PC-9 (cell line): Measurements from ENCODE around the gene POLD4. TPM values are rescaled to one million over a fixed set of nuclear protein-coding genes. Genes with fewer than 3 reads are reported as not detected.

Source experiments
- BruUV-seq: library from RNA; stranded (reverse); fragments of 400-500 nt; replicated peaks from 2 replicates; lab custom pipeline; 2021; lab: Mats Ljungman, UMichigan
- CTCF ChIA-PET: fragments of 300-600 bp; sonication (Branson Sonifier 250); formaldehyde crosslinking; loops from one replicate; lab custom pipeline; 2022; ENCODE audit warnings: antibody characterized with exemption; lab: Charles Lee
- POLR2A ChIA-PET: fragments of 300-600 bp; sonication (Branson Sonifier 250); formaldehyde crosslinking; loops from one replicate; lab custom pipeline; 2022; ENCODE audit warnings: antibody characterized with exemption; ENCODE audit not compliant: unreplicated experiment; lab: Charles Lee
- DNase-seq, 2 experiments: peaks; one replicate each; pipeline versions ENCODE4 v3.0.0 to v3.0.0-alpha.2; 2015 to 2022; ENCODE audit warnings: mixed read lengths in 1 of 2
- H2AFZ ChIP-seq: fragments of 200-600 bp; sonication (generic); 2 replicates; pipeline ENCODE4 v1.8.1; 2017; ENCODE audit warnings: antibody characterized with exemption
- H3F3A ChIP-seq: fragments of 200-600 bp; sonication (generic); 2 replicates; pipeline ENCODE4 v1.8.1; 2017; ENCODE audit warnings: antibody characterized with exemption, mild to moderate bottlenecking, low read depth; ENCODE audit not compliant: insufficient read depth
- H3K27ac ChIP-seq: fragments of 200-600 bp; sonication (generic); 2 replicates; pipeline ENCODE4 v1.6.1; 2016; ENCODE audit warnings: mixed run types
- H3K27me3 ChIP-seq: fragments of 200-600 bp; sonication (generic); 2 replicates; pipeline ENCODE4 v1.6.1; 2016; ENCODE audit warnings: low read depth, mixed run types; ENCODE audit not compliant: insufficient read depth
- H3K36me3 ChIP-seq: fragments of 200-600 bp; sonication (generic); 2 replicates; pipeline ENCODE4 v1.6.1; 2016; ENCODE audit warnings: low read depth, mixed run types
- H3K4me1 ChIP-seq: fragments of 200-600 bp; sonication (generic); replicated peaks from 2 replicates; pipeline ENCODE4 v1.6.1; 2016; ENCODE audit warnings: mixed run types; ENCODE audit not compliant: insufficient read depth
- H3K4me2 ChIP-seq: fragments of 200-600 bp; sonication (generic); 2 replicates; pipeline ENCODE4 v1.6.1; 2017; ENCODE audit warnings: mixed run types
- H3K4me3 ChIP-seq: fragments of 200-600 bp; sonication (generic); 2 replicates; pipeline ENCODE4 v1.6.1; 2016; ENCODE audit warnings: mixed run types
- H3K79me2 ChIP-seq: fragments of 200-600 bp; sonication (generic); 2 replicates; pipeline ENCODE4 v1.6.1; 2017; ENCODE audit warnings: low read depth, mixed run types
- H3K9me2 ChIP-seq: fragments of 200-600 bp; sonication (generic); 2 replicates; pipeline ENCODE4 v1.8.1; 2017; ENCODE audit warnings: mild to moderate bottlenecking; ENCODE audit not compliant: insufficient read depth
- H3K9me3 ChIP-seq: fragments of 200-600 bp; sonication (generic); 2 replicates; pipeline ENCODE4 v1.8.1; 2016; ENCODE audit warnings: low read depth; ENCODE audit not compliant: insufficient read depth
- H4K20me1 ChIP-seq: fragments of 200-600 bp; sonication (generic); 2 replicates; pipeline ENCODE4 v1.8.1; 2017; ENCODE audit not compliant: insufficient read depth
- EZH2 ChIP-seq: fragments of 200-600 bp; sonication (generic); IDR thresholded peaks from 2 replicates; pipeline ENCODE4 v1.8.0; 2017; ENCODE audit warnings: antibody characterized with exemption, low read depth
- intact Hi-C: fragments of 100-400 bp; cut with micrococcal nuclease; formaldehyde crosslinking; loops from one replicate; pipeline ENCODE4 v1.10.0; 2022; ENCODE audit not compliant: unreplicated experiment
- total RNA-seq: library from RNA; stranded (reverse); gene quantifications from 2 replicates; pipeline ENCODE4 v1.2.3, GENCODE V29; 2021
- TF ChIP-seq, protein P1 (sequence below): fragments of 200-600 bp; sonication (generic); conservative IDR thresholded peaks from 2 replicates; pipeline ENCODE4 v1.6.1; 2017; ENCODE audit warnings: mixed run types, antibody characterized with exemption, mild to moderate bottlenecking, moderate library complexity

The POLD4 gene
- total RNA-seq, 1 experiment from 2014 or later, result 67.1 TPM

DNA sequence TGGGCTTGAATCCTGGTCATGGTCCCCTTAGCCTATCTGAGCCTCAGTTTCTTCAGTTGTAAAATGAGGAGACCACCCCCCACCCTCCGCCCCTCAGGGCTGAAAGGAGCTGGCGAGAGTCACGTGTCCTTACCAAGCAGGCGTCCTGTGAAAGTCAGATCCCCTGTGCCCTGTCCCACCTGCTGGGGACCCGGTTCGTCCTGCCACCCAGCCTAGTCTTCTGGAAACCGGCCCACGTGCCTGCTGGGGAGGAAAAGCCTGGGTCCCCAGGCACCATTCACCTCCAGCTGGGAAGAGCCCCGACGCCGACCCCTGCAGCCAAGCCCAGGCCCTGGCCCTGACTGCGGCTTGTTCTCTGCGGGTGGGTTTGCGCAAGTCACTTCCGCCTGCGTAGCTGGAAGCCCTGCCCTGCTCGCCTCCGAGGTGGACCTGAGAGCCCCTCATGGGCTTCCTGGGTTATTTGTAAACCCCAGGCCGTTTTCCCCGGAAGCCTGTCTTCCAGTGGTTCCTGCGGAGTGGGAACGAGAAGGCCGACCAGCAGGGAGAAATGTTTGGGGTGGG is 50.7 kb downstream of the POLD4 start:
- no peaks in the 10 kb centered on the region for H3K27me3 ChIP-seq
- peaks cover 14% of the 10 kb centered on the region for H3K36me3 ChIP-seq
- BruUV-seq, result TSS peak; percentile 59
- TF ChIP-seq, protein P1, sequence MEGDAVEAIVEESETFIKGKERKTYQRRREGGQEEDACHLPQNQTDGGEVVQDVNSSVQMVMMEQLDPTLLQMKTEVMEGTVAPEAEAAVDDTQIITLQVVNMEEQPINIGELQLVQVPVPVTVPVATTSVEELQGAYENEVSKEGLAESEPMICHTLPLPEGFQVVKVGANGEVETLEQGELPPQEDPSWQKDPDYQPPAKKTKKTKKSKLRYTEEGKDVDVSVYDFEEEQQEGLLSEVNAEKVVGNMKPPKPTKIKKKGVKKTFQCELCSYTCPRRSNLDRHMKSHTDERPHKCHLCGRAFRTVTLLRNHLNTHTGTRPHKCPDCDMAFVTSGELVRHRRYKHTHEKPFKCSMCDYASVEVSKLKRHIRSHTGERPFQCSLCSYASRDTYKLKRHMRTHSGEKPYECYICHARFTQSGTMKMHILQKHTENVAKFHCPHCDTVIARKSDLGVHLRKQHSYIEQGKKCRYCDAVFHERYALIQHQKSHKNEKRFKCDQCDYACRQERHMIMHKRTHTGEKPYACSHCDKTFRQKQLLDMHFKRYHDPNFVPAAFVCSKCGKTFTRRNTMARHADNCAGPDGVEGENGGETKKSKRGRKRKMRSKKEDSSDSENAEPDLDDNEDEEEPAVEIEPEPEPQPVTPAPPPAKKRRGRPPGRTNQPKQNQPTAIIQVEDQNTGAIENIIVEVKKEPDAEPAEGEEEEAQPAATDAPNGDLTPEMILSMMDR, result no peak
- TF ChIP-seq EZH2, result no peak
- ChIA-PET POLR2A (interaction anchor here (0.6 to 1.8 kb wide), 12 partner anchors 10 to 1586 kb away, joined by 3 to 13 read pairs (median 4); partner anchors contain the start of gene ANKRD13D), CTCF (interaction anchor here (0.6 to 1.6 kb wide), 3 partner anchors 10 to 15 kb away, joined by 4 to 11 read pairs (median 10); no protein-coding TSS in a partner anchor)
- peaks cover 29% of the 10 kb centered on the region for H3K4me1 ChIP-seq
- H3F3A ChIP-seq, result peaks cover 21% of the 10 kb centered on the region
- no peaks in the 10 kb centered on the region for H3K9me3 ChIP-seq
- H3K4me3 ChIP-seq, result peak overlapping the region; percentile 90
- H3K27ac ChIP-seq, result peak overlapping the region; percentile 68
- H3K79me2 ChIP-seq, result peaks cover 27% of the 10 kb centered on the region
- DNase-seq, result peak; percentile 68 to 79
- intact Hi-C loops, result loop anchor here (1.0 to 2.0 kb wide), 2 partner anchors 10 to 14 kb away; partner anchors contain the start of gene ANKRD13D
- no peaks in the 10 kb centered on the region for H4K20me1 ChIP-seq
- H3K4me2 ChIP-seq, result peak overlapping the region; percentile 97
- peak overlapping the region; percentile 66 for H2AFZ ChIP-seq
- no peaks in the 10 kb centered on the region for H3K9me2 ChIP-seq

GRCh38 chr11:67301951-67302516 is 51.3 kb downstream of the POLD4 start:
- Histone ChIP-seq H3K36me3 (peaks cover 16% of the 10 kb centered on the region), H3K9me3 (no peaks in the 10 kb centered on the region), H3K27me3 (no peaks in the 10 kb centered on the region), H3F3A (peaks cover 21% of the 10 kb centered on the region), H2AFZ (no peak overlapping the region), H3K79me2 (peaks cover 27% of the 10 kb centered on the region), H3K27ac (peak overlapping the region; percentile 68), H3K9me2 (no peaks in the 10 kb centered on the region), H3K4me2 (peak overlapping the region; percentile 97), H3K4me3 (peak overlapping the region; percentile 90), H3K4me1 (peaks cover 29% of the 10 kb centered on the region), H4K20me1 (no peaks in the 10 kb centered on the region)
- TF ChIP-seq, protein P1, result no peak
- TF ChIP-seq EZH2, result no peak
- intact Hi-C loops, result loop anchor here (2.0 kb wide), 1 partner anchor 13 kb away; the partner anchor contains the start of gene ANKRD13D
- CTCF ChIA-PET, result interaction anchor here (1.6 kb wide), 1 partner anchor 15 kb away, joined by 11 read pairs; no protein-coding TSS in a partner anchor
- no TSS peak for BruUV-seq
- POLR2A ChIA-PET, result interaction anchor here (0.6 to 1.6 kb wide), 5 partner anchors 9 to 713 kb away, joined by 3 to 13 read pairs (median 4); partner anchors contain the start of gene ANKRD13D
- DNase-seq, result peak; percentile 75 to 81

- DNase-seq, result no peak
- Histone ChIP-seq H3F3A (peaks cover 22% of the 10 kb centered on the region), H3K79me2 (peaks cover 30% of the 10 kb centered on the region), H3K27me3 (no peaks in the 10 kb centered on the region), H3K36me3 (peaks cover 22% of the 10 kb centered on the region), H4K20me1 (no peaks in the 10 kb centered on the region), H3K9me2 (no peaks in the 10 kb centered on the region), H3K27ac (peak overlapping the region; percentile 68; the same call in 1 of the 2 replicates), H3K4me2 (peak overlapping the region; percentile 97), H3K4me1 (peaks cover 29% of the 10 kb centered on the region), H3K9me3 (no peaks in the 10 kb centered on the region), H3K4me3 (peak overlapping the region; percentile 90; the same call in 1 of the 2 replicates), H2AFZ (no peak overlapping the region)
- ChIA-PET POLR2A (interaction anchor here (1.2 kb wide), 1 partner anchor 219 kb away, joined by 4 read pairs; no protein-coding TSS in a partner anchor), CTCF (interaction anchor here (0.6 kb wide), 1 partner anchor 85 kb away, joined by 8 read pairs; no protein-coding TSS in a partner anchor)
- BruUV-seq, result no TSS peak
- TF ChIP-seq, protein P1, result no peak
- TF ChIP-seq EZH2, result no peak
- intact Hi-C loops, result no loop called here
These were observed 51.9 kb downstream of the POLD4 start for GRCh38 chr11:67301313-67301921.
